Liver (tissue), 9 donors: ENCODE measurements around the gene MOGAT2. TPM values are rescaled to one million over a fixed set of nuclear protein-coding genes. Genes with fewer than 3 reads are reported as not detected.

Experiments used
- DNase-seq: peaks from one replicate; pipeline ENCODE4 v3.0.0-alpha.2; 2017; ENCODE audit warnings: low spot score
- H3K27ac ChIP-seq, 2 donors: one replicate each; pipeline ENCODE4 v1.7.0; 2013; ENCODE audit warnings: inconsistent platforms in 2 of 2, low read length in 2 of 2, control low read depth in 1 of 2, low read depth in 1 of 2, mild to moderate bottlenecking in 1 of 2
- H3K27me3 ChIP-seq, 4 donors: one replicate each; pipeline versions ENCODE4 v1.6.1 to v1.7.0; 2013; ENCODE audit warnings: low read length in 3 of 4, inconsistent platforms in 1 of 4, mild to moderate bottlenecking in 1 of 4, moderate library complexity in 1 of 4; ENCODE audit not compliant: control insufficient read depth in 4 of 4, insufficient read depth in 4 of 4
- H3K36me3 ChIP-seq, 4 donors: one replicate each; pipeline versions ENCODE4 v1.6.1 to v1.7.0; 2013; ENCODE audit warnings: low read length in 3 of 4, mild to moderate bottlenecking in 3 of 4, low read depth in 1 of 4, moderate library complexity in 1 of 4; ENCODE audit not compliant: control insufficient read depth in 4 of 4, insufficient read depth in 3 of 4
- H3K4me1 ChIP-seq, 4 donors: one replicate each; pipeline versions ENCODE4 v1.6.1 to v1.7.0; 2013; ENCODE audit warnings: low read length in 3 of 4, mild to moderate bottlenecking in 3 of 4, moderate library complexity in 1 of 4; ENCODE audit not compliant: control insufficient read depth in 4 of 4, insufficient read depth in 4 of 4
- H3K4me3 ChIP-seq, 3 donors: one replicate each; pipeline versions ENCODE4 v1.6.1 to v1.7.0; 2013; ENCODE audit warnings: low read length in 3 of 3, control low read depth in 1 of 3, low read depth in 1 of 3, mild to moderate bottlenecking in 1 of 3
- H3K9ac ChIP-seq, 2 donors: one replicate each; pipeline ENCODE4 v1.7.0; 2013; ENCODE audit warnings: low read length in 2 of 2, mild to moderate bottlenecking in 2 of 2, moderate library complexity in 2 of 2, control low read depth in 1 of 2, low read depth in 1 of 2
- H3K9me3 ChIP-seq, 4 donors: one replicate each; pipeline versions ENCODE4 v1.6.1 to v1.7.0; 2013; ENCODE audit warnings: low read length in 3 of 4; ENCODE audit not compliant: control insufficient read depth in 4 of 4
- EGR1 ChIP-seq, 2 donors: IDR thresholded peaks; 2 replicates each; pipeline ENCODE4 v1.6.1; 2016 to 2018; ENCODE audit warnings: antibody characterized with exemption in 2 of 2, low read depth in 2 of 2
- FOXA2 ChIP-seq: IDR thresholded peaks from 2 replicates; pipeline ENCODE4 v1.6.1; 2016; ENCODE audit warnings: antibody characterized with exemption
- GABPA ChIP-seq, 2 donors: IDR thresholded peaks in 1 of 2; conservative IDR thresholded peaks in 1 of 2; 2 replicates each; pipeline ENCODE4 v1.6.1; 2016; ENCODE audit warnings: antibody characterized with exemption in 2 of 2, mild to moderate bottlenecking in 1 of 2, moderate library complexity in 1 of 2
- HNF4G ChIP-seq: IDR thresholded peaks from 2 replicates; pipeline ENCODE4 v1.6.1; 2016; ENCODE audit warnings: antibody characterized with exemption
- JUND ChIP-seq, 2 donors: IDR thresholded peaks; 2 replicates each; pipeline ENCODE4 v1.6.1; 2016; ENCODE audit warnings: antibody characterized with exemption in 2 of 2
- MAX ChIP-seq: IDR thresholded peaks from 2 replicates; pipeline ENCODE4 v1.6.1; 2016; ENCODE audit warnings: antibody characterized with exemption
- NR2F2 ChIP-seq: IDR thresholded peaks from 2 replicates; pipeline ENCODE4 v1.6.1; 2016; ENCODE audit warnings: antibody characterized with exemption
- RAD21 ChIP-seq, 2 donors: IDR thresholded peaks; 2 replicates each; pipeline ENCODE4 v1.6.1; 2016; ENCODE audit warnings: antibody characterized with exemption in 2 of 2, mild to moderate bottlenecking in 2 of 2
- SP1 ChIP-seq: IDR thresholded peaks from 2 replicates; pipeline ENCODE4 v1.6.1; 2018; ENCODE audit warnings: antibody characterized with exemption, mild to moderate bottlenecking
- TAF1 ChIP-seq: conservative IDR thresholded peaks from 2 replicates; pipeline ENCODE4 v1.6.1; 2016; ENCODE audit warnings: antibody characterized with exemption, mild to moderate bottlenecking
- ZBTB33 ChIP-seq: IDR thresholded peaks from 2 replicates; pipeline ENCODE4 v1.6.1; 2016; ENCODE audit warnings: antibody characterized with exemption
- WGBS: extraction: QIAGEN DNeasy Blood & Tissue Kit; methylation state at CpG from one replicate; pipeline ENCODE4 v1.1.7; 2013; 5-methylcytosine and 5-hydroxymethylcytosine counted together
- polyA plus RNA-seq, 2 donors: library from polyadenylated mRNA; stranded (reverse) in 1 of 2; unstranded in 1 of 2; fragments of 200-250 nt in 1 of 2; fragments of >200 nt in 1 of 2; fragmentation: Nextera tagmentation in 1 of 2; extraction: Ambion mirVana in 1 of 2; gene quantifications; one replicate each; pipeline versions ENCODE4 v1.2.1 to v1.2.3, GENCODE V29; 2013 to 2015
- total RNA-seq, 2 donors: library from RNA; depleted of rRNA; stranded (reverse); fragments of >200 nt; gene quantifications; one replicate each; pipeline ENCODE4 v1.2.3, GENCODE V29; 2014
- TF ChIP-seq, protein P1 (sequence below): IDR thresholded peaks from 2 replicates; pipeline ENCODE4 v1.6.1; 2016; ENCODE audit warnings: antibody characterized with exemption
- TF ChIP-seq, protein P2 (sequence below): fragments of 150-350 bp; IDR thresholded peaks from 2 replicates; pipeline ENCODE4 v1.5.1; 2017; ENCODE audit warnings: improper control_type of control experiment, low read depth, low read length; ENCODE audit not compliant: missing input control
- donor health status: healthy.
- donor health status: healthy.
- donor health status: healthy.
- donor health status: healthy.
- donor health status: healthy.

Gene MOGAT2
- total and polyA plus RNA-seq, 4 donors: 1.0 to 92.4 (median 37.6) TPM

- no peak overlapping the region for H3K4me3 ChIP-seq
- H3K27ac ChIP-seq: no peak overlapping the region
- H3K4me1 ChIP-seq: peaks cover 16 to 54% (median 42%) of the 10 kb centered on the region in 4 donors
- no peaks in the 10 kb centered on the region for H3K27me3 ChIP-seq
- H3K9ac ChIP-seq: no peak overlapping the region
- H3K9me3 ChIP-seq: no peaks in the 10 kb centered on the region
- 95% methylated on average over 3 of the region's 3 CpGs for WGBS
- TF ChIP-seq, protein P1, sequence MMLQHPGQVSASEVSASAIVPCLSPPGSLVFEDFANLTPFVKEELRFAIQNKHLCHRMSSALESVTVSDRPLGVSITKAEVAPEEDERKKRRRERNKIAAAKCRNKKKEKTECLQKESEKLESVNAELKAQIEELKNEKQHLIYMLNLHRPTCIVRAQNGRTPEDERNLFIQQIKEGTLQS: no peak
- TF ChIP-seq, protein P2, sequence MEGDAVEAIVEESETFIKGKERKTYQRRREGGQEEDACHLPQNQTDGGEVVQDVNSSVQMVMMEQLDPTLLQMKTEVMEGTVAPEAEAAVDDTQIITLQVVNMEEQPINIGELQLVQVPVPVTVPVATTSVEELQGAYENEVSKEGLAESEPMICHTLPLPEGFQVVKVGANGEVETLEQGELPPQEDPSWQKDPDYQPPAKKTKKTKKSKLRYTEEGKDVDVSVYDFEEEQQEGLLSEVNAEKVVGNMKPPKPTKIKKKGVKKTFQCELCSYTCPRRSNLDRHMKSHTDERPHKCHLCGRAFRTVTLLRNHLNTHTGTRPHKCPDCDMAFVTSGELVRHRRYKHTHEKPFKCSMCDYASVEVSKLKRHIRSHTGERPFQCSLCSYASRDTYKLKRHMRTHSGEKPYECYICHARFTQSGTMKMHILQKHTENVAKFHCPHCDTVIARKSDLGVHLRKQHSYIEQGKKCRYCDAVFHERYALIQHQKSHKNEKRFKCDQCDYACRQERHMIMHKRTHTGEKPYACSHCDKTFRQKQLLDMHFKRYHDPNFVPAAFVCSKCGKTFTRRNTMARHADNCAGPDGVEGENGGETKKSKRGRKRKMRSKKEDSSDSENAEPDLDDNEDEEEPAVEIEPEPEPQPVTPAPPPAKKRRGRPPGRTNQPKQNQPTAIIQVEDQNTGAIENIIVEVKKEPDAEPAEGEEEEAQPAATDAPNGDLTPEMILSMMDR: no peak
- TF ChIP-seq ZBTB33 (no peak), RAD21 (IDR thresholded peaks at IDR 0.05) (no peak), SP1 (no peak), NR2F2 (no peak), JUND (IDR thresholded peaks at IDR 0.05) (no peak), EGR1 (IDR thresholded peaks at IDR 0.05; ENCODE audit: low read depth in 2 of 2) (no peak), GABPA (IDR thresholded peaks at IDR 0.05 in 1 of 2, conservative IDR thresholded peaks at IDR 0.05 in 1 of 2) (no peak)
- H3K36me3 ChIP-seq: no peaks in the 10 kb centered on the region
- no peak for DNase-seq
Measured at GRCh38 chr11:75765116-75765515, 47.5 kb downstream of the MOGAT2 start.

DNA sequence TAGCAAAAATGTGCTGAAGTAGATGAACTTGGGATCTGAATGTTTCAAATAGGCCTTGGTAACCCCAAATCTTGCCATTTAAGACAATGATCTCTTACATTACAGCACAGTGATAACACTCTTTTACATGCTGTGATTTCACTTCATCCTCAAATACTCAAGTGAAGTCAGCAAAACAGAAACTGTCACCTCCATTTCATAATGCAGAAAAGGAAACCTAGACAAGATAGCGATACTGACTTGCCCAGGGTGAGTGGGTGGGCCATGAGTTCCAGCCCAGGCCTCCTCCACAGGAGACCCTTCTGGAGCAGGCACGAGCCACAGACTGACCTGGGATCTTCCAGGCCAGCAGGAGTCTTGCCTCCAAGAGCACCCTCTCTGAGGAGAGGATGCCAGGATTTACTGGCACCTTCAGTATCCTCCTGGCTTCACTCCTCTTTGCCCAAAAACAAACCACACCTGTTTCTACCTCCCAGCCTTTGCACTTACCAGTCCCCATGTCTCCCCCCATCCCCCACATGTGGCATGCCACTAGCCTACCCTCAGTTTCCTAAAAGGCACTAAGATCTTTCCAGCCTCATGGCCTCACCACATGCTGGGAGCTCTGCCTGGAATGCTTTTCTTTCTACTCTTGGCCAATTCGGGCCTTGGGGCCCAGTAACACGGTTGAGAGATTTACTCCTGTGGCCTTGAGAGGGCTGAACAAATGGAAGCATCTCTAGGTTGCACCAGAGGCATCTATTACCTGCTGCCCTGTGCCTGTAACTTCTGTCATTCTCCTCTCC, 49.0 kb downstream of the MOGAT2 start:
- Histone ChIP-seq H3K9ac (no peak overlapping the region), H3K27me3 (no peaks in the 10 kb centered on the region), H3K9me3 (no peaks in the 10 kb centered on the region), H3K36me3 (no peaks in the 10 kb centered on the region), H3K4me3 (no peak overlapping the region), H3K27ac (no peak overlapping the region), H3K4me1 (peaks cover 7 to 53% (median 44%) of the 10 kb centered on the region in 4 donors)
- DNase-seq: no peak
- WGBS: 73% methylated on average over 4 of the region's 4 CpGs
- no peak for TF ChIP-seq SP1
- TF ChIP-seq, protein P1: no peak

- TF ChIP-seq HNF4G (no peak), JUND (IDR thresholded peaks at IDR 0.05) (no peak), TAF1 (no peak), GABPA (IDR thresholded peaks at IDR 0.05 in 1 of 2, conservative IDR thresholded peaks at IDR 0.05 in 1 of 2) (no peak), SP1 (no peak), NR2F2 (no peak), FOXA2 (no peak), RAD21 (IDR thresholded peaks at IDR 0.05) (no peak), MAX (no peak), EGR1 (IDR thresholded peaks at IDR 0.05; ENCODE audit: low read depth in 2 of 2) (no peak)
- TF ChIP-seq, protein P2: no peak
- TF ChIP-seq, protein P1: no peak
- H3K36me3 ChIP-seq: no peaks in the 10 kb centered on the region
- H3K27ac ChIP-seq: no peak overlapping the region
- no peak for DNase-seq
- WGBS: 97% methylated on average over 6 of the region's 6 CpGs
- peaks cover 4 to 53% (median 44%) of the 10 kb centered on the region in 4 donors for H3K4me1 ChIP-seq
- H3K9ac ChIP-seq: no peak overlapping the region
- H3K4me3 ChIP-seq: no peak overlapping the region
- no peaks in the 10 kb centered on the region for H3K9me3 ChIP-seq
- no peaks in the 10 kb centered on the region for H3K27me3 ChIP-seq
Measured at GRCh38 chr11:75767228-75767572, 49.6 kb downstream of the MOGAT2 start.
